ENCODE results near the gene OSTN. TPM values are rescaled to one million over a fixed set of nuclear protein-coding genes. Genes with fewer than 3 reads are reported as not detected.

The OSTN gene
- total RNA-seq, 6 experiments from 2014 or later, result not detected

GRCh38 chr3:191259486-191259885, 60.4 kb downstream of the OSTN start:
- Histone ChIP-seq H3K9me3 (no peaks in the 10 kb centered on the region), H3K4me1 (peaks cover 0 to 3% (median 0%) of the 10 kb centered on the region in 4 donors), H3K4me3 (no peak overlapping the region), H3K36me3 (no peaks in the 10 kb centered on the region), H3K27ac (no peak overlapping the region), H3K27me3 (no peaks in the 10 kb centered on the region)
- DNase-seq, result no peak
- TF ChIP-seq, protein P1, sequence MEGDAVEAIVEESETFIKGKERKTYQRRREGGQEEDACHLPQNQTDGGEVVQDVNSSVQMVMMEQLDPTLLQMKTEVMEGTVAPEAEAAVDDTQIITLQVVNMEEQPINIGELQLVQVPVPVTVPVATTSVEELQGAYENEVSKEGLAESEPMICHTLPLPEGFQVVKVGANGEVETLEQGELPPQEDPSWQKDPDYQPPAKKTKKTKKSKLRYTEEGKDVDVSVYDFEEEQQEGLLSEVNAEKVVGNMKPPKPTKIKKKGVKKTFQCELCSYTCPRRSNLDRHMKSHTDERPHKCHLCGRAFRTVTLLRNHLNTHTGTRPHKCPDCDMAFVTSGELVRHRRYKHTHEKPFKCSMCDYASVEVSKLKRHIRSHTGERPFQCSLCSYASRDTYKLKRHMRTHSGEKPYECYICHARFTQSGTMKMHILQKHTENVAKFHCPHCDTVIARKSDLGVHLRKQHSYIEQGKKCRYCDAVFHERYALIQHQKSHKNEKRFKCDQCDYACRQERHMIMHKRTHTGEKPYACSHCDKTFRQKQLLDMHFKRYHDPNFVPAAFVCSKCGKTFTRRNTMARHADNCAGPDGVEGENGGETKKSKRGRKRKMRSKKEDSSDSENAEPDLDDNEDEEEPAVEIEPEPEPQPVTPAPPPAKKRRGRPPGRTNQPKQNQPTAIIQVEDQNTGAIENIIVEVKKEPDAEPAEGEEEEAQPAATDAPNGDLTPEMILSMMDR (IDR thresholded peaks at IDR 0.05), result no peak
- no peak for TF ChIP-seq POLR2A (IDR thresholded peaks at IDR 0.05)
- ATAC-seq, result no peak
- intact Hi-C loops (cut with DNase I), result no loop called here
- 82% methylated on average over 1 of the region's 1 CpG for WGBS (ENCODE audit: insufficient coverage, low coverage, low lambda C conversion rate, missing lambda C conversion rate)

GRCh38 chr3:191260431-191261303, 61.6 kb downstream of the OSTN start:
- intact Hi-C loops (cut with DNase I), result no loop called here
- peak overlapping the region in 2 of 3 donors; percentile 2 to 7 for H3K4me3 ChIP-seq
- 50% methylated on average over 9 of the region's 11 CpGs for WGBS (ENCODE audit: insufficient coverage, low coverage, low lambda C conversion rate, missing lambda C conversion rate)
- DNase-seq (peak in 1 of 3 donors; percentile 51), ATAC-seq (peak; percentile 85 to 93 (median 86))
- H3K27ac ChIP-seq, result peak overlapping the region in 1 of 3 donors; percentile 26
- H3K36me3 ChIP-seq, result no peaks in the 10 kb centered on the region
- H3K27me3 ChIP-seq, result no peaks in the 10 kb centered on the region
- H3K4me1 ChIP-seq, result peaks cover 0 to 3% (median 0%) of the 10 kb centered on the region in 4 donors
- no peaks in the 10 kb centered on the region for H3K9me3 ChIP-seq
- TF ChIP-seq, protein P1 (IDR thresholded peaks at IDR 0.05), result no peak
- TF ChIP-seq POLR2A (IDR thresholded peaks at IDR 0.05), result no peak

GRCh38 chr3:191261304-191261638, 62.2 kb downstream of the OSTN start:
- TF ChIP-seq POLR2A (IDR thresholded peaks at IDR 0.05), result no peak
- Histone ChIP-seq H3K4me3 (peak overlapping the region in 2 of 3 donors; percentile 2 to 7), H3K36me3 (no peaks in the 10 kb centered on the region), H3K27me3 (no peaks in the 10 kb centered on the region), H3K4me1 (peaks cover 0 to 3% (median 0%) of the 10 kb centered on the region in 4 donors), H3K27ac (peak overlapping the region in 1 of 3 donors; percentile 26), H3K9me3 (no peaks in the 10 kb centered on the region)
- no peak for DNase-seq
- ATAC-seq, result peak; percentile 41 to 51 (median 43)
- intact Hi-C loops (cut with DNase I), result no loop called here

DNA sequence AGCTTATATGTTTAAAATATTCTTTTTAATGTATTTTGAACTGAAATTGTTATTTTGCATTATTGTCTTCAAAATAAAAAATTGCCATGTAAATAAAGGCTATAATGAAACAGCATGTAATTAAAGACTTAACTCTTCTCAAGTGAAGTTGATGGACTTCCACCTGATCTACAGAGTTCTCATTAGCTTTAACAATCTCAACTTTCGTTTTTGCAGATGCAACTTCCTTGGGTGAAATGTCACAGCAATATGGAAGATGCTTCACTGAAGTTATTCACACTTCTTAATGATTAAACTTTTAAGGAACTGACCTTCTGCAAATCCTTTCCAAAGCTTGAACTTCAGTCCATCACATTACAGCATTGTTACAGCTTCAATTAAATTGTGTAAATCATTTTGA, 63.6 kb downstream of the OSTN start:
- intact Hi-C loops (cut with DNase I), result no loop called here
- Histone ChIP-seq H3K27ac (no peak overlapping the region), H3K4me3 (no peak overlapping the region), H3K9me3 (no peaks in the 10 kb centered on the region), H3K27me3 (no peaks in the 10 kb centered on the region), H3K4me1 (peaks cover 0 to 3% (median 0%) of the 10 kb centered on the region in 4 donors), H3K36me3 (no peaks in the 10 kb centered on the region)
- ATAC-seq (no peak), DNase-seq (no peak)
- WGBS (ENCODE audit: insufficient coverage, low coverage, low lambda C conversion rate, missing lambda C conversion rate), result 50% methylated on average over 1 of the region's 1 CpG
- no peak for TF ChIP-seq POLR2A (IDR thresholded peaks at IDR 0.05)
- TF ChIP-seq, protein P1 (IDR thresholded peaks at IDR 0.05), result no peak

- Histone ChIP-seq H3K4me1 (peaks cover 0 to 3% (median 0%) of the 10 kb centered on the region in 4 donors), H3K9me3 (no peaks in the 10 kb centered on the region), H3K27me3 (no peaks in the 10 kb centered on the region), H3K27ac (no peak overlapping the region), H3K4me3 (no peak overlapping the region), H3K36me3 (no peaks in the 10 kb centered on the region)
- ATAC-seq (peak; percentile 37 to 58 (median 48)), DNase-seq (no peak)
- intact Hi-C loops (cut with DNase I), result no loop called here
- no peak for TF ChIP-seq POLR2A (IDR thresholded peaks at IDR 0.05)
- TF ChIP-seq, protein P1 (IDR thresholded peaks at IDR 0.05), result no peak
Measured at GRCh38 chr3:191263365-191263764, 64.3 kb downstream of the OSTN start.
